Measurements from ENCODE around the gene GRAMD2B.
A peak's percentile ranks its signal among the peaks of the same experiment; 100 is the strongest.

The GRAMD2B gene

DNA sequence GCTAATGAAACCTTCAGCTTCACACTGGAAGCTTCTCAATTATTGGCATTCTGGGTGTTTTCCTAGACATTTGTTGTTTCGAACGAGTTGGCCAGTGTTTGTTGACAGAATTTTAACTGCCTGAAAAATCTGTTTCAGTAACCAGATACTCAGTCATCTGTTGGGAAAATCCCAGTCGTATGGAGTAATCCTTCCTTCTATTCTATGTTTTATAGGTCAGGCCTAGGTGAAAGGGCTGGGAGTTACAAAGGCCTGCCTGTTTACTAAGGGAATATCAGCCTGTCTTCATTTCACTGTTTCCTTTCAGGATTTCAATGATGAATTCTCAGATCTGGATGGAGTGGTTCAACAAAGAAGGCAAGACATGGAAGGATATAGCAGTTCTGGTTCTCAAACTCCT is 59.9 kb downstream of the GRAMD2B start:
- no peak for DNase-seq

DNA sequence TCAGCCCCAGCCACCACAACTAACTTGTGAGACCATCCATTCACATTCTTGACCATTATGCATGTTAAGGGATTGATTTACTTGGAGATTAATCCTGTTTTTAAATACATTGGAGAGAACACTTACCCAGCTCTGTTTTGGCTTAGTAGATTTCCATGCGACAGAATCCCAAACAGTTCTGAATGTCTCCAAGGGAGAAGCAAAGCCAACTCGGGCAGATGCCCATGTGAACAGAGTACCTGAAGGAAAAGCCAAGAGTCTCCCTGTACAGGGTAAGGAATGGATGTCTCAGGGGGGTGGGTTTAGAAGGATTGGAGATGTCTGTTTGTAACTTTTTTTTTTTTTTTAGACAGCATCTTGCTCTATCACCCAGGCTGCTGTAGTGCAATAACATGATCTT is 61.0 kb downstream of the GRAMD2B start:
- no peak for DNase-seq

DNA sequence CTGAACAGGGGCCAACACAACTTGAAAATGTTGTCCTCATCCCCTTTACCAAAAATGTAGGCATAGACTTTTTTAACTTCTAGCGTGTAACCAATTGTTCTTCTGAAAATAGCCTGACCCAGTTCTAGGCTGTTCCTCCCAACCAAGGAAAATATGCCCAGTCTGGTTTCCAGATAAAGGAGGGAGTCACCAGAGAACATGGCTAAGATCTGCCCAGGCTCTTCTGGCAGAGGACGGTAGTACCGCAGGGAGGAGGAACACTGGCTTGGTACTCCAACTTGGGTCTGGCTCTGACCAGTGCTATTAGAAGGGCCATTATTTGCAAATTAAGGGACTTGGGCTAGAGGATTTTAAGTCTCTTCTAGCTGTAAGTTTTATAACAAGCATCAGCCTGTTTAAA is 63.1 kb downstream of the GRAMD2B start:
- no peak for DNase-seq

DNA sequence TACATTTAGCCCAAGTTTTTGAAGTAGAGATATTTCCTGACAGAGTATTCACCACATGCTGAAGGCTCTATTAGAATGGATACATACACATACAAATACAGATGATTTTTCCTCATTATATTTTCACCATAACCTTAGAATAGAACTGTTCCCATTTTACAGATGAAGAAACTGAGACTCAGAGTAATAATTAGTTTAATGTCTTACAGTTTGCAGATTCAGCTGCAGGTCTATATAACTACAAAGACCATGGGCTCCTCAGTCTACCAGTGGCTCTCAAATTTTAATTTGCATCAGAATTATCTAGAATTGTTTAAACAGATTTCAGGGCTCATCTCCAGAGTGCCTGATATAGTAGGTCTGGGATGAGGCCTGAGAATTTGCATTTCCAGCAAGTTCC is 64.4 kb downstream of the GRAMD2B start:
- no peak for DNase-seq

DNA sequence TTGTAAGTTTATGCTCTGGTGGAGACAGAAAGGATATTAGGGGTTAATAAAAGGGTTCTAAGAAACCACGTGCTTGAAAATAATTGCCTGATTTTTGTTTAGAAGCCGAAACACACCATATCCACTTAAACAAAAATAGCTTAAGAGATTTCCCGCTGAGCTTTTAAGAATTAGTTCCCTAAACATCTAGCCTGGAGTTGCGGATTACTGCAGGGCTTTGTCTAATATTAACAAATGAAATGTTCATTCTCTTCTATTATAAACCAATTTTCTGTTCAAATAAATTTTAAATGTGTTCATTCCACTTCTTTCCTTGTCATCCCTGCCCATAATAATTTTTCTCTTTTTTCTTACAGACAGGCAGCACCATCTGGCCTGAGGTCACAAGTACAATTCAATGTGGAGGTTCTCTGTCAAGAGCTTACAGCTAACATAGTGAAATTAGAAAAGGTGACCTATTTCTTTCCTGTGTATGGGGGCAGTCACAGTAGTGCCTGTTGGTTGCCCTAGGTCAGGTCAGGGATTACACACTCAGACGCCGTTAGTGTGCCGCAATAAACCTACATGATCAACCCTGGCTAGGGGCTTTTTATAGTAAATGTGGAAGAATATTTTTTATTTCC is 65.3 kb downstream of the GRAMD2B start:
- DNase-seq: no peak

DNA sequence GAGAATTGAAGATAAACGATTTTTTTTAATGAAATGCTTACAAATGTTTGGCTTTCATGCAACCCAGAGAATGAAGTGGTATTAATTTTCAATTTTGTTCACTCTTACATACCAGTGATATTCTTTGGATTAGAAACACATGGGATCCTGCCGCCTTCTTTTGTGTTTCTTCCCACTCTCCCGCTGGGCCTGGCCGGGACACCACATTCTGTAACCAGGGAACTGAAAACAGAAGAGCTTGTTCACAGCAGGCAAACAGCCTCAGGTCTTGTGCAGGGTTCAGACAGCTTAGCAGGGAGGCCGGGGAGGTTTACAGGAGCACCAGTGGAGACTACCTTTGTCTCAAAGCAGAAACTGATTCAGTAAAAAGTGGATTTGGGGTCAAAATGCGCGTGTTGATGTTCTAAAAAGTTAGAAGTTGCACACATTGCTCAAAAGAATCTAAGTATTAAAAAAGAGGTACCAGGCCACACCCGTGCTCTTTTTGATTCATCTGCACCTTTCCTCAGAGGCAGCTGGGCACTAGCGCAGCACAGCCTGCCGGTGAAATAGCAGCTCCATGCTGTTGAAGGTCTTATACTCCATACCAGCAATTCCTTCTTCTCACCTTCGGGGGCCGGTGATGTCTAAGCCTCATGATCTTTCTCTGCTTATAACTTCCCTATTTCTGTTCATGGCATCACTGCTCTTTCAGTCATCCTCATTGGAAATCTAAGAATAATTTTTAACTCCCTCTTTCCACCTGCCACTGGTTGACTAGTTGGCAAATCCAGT is 67.1 kb downstream of the GRAMD2B start:
- DNase-seq: peak; percentile 31

DNA sequence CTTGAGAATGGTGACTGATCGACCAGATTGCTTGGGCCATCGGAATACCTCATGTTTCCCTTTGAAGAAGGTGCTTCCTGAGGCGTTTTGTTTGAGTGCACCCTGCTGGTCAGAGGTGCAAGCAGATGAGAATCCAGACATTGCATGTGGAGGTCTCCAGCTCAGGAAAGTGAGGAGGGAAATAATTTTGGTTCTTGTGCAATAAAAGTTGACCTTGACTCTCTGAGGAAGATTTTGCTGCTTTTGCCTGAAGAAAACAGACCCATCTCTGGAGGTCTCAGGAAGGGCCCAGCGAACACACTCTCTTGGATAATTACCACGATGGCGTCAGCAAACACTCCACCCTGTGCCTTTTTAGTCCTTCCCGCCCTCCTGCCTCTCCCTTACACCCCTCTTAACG is 69.7 kb downstream of the GRAMD2B start:
- DNase-seq: peak; percentile 7

DNA sequence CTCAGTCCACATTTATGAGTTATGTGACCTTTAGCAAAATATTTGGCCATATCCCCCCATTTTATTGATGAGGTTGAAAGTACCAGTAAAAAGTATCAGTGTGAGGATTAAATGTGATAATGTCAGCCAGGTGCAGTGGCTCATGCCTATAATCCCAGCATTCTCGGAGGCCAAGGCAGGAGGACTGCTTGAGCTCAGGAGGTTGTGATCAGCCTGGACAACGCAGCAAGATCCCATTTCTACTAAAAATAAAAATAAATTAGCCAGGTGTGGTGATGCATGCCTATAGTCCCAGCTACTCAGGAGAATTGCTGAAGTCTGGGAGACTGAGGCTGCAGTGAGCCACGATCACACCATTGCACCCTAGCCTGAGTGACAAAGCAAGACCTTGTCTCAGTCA is 71.2 kb downstream of the GRAMD2B start:
- DNase-seq: no peak

DNA sequence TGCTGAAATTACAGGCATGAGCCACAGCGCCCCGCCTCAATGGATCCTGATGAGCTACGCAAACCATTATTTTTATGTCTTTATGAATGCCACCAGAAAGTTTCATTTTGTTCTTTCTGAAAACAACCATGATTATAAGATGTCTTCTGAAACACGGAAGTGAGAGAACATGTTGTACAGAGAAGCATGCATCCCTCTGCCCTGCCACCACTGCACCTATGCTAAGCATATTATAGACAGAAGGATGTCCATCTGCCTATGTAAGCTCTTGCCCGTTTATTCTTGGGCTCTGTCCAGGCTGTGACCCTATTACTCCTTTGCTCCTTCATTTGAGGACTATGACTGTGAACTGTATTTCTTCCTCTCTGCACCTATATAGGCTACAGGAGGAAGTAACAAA is 74.3 kb downstream of the GRAMD2B start:
- DNase-seq: no peak

DNA sequence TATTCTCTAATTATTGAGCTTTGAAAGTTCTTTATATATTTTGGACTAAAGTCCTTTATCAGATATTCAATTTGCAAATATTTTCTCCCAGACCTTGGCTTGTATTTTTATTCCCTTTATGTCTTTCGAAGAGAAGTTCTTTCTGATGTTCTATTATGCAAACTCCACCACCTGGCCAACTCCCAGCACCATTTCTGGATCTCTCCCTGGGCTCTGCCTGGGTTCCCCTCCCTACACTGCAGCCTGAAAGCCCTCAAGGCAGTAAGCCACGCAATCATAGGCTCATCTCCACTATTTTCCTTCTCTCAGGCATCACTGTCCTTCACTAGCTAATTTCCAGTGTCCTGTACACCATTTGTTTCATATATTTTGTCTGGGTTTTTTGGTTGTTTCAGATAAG is 76.1 kb downstream of the GRAMD2B start:
- DNase-seq: no peak

DNA sequence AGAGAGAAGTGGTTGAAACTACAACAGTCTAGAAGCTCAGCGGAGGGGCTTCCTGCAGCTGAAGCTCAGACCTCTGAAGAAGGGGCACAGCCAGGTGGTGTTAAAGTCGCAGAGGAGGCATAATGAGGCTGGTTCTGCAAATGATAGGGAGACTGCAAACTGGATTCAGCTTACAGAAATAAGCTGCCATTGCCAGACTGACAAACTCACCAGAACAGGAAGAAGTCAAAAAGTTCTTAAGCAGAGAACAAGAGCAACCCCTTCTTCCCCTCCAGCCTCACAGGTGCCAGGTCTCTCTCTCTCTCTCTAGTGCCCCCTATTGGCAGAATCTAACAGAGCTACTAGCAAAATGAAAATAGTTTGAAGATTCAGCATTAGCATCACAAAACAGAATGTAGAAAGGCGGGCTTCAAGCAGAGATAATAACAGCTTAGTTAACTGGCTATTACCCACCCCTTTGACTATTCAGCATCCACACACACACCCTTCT is 76.7 kb downstream of the GRAMD2B start:
- peak; percentile 54 for DNase-seq

DNA sequence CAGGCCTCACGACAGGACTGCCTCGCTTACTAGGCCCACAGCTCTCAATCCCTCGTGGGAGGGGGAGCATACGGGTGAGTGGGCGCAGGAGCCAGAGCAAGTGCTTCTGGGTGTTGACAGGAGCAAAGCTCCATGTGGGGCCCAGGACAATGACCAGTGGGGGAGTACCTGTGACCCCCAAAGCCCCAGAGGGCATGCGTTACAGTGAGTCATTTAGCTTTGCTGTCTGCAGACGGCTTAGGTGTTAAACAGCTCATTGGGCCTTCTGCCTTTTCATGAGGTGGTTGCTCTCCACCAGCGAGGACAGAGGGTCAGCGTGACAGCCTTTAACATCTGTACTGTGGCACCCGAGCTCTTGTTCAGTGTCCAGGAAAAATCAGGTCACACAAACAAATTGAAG is 78.2 kb downstream of the GRAMD2B start:
- DNase-seq: no peak

DNA sequence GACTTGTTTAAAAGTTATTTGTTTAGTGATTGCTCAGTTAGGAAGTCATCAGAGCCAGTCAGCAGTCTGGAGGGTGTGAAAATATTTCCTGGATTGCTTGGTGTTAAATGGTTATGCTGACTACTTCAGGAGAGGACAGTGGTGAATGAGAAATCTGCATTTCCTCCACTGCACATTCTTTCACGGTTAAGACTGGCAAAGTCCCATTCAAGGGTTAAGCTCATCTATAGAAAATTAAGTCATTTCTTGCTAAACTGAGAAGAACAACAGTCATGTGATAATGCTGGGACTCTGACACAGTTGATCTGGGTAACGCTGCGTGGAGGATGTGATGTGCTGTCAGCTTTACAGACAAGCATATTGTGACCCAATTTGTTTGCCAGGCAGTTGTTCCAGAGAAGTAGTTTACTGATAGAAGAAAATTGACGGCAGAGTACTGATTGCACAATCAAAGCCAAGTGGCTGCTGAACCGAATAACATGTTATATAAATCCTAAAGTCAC is 80.4 kb downstream of the GRAMD2B start:
- no peak for DNase-seq

DNA sequence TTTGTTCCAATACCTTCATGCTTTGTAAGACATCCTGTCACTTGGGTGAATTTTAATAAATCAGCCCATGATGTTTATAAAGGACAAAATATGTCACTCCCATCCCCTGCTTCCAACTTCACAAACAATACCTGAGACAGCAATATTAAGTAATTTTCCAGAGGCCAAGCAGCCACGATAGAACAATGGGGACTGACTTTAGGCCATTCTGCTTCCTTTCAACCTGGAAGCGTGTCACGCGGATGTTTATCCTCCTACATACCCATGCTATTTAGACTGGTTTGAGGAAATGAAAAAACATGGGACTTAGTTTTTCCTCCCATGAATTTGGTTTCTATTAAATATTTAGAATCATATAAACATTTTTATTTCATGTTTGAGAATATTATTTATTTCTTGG is 82.9 kb downstream of the GRAMD2B start:
- no peak for DNase-seq

DNA sequence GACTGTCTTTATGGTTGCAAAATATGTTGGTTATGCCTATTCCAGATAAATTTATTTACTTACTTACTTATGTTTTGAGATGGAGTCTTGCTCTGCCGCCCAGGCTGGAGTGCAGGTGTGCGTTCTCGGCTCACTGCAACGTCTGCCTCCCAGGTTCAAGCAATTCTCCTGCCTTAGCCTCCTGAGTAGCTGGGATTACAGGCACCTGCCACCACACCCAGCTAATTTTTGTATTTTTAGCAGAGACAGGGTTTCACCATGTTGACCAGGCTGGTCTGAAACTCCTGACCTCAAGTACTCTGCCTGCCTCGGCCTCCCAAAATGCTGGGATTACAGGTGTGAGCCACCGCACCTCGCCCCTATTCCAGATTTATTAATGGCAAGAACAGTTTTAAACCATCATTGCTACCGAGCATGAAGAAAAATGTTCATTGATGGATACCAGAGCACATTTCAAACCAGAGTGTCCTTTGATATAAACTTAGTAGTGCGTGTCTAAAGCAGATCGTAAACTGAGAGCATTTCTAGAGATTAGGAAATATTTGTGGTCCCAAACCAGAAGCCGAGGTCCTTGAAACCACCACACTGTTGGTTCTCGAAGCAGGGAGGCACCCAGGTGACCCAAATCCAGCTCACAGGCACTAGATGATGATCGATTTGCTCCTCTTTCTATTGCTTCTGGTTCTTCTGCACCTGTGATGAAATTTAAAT is 85.2 kb downstream of the GRAMD2B start:
- DNase-seq: no peak

DNA sequence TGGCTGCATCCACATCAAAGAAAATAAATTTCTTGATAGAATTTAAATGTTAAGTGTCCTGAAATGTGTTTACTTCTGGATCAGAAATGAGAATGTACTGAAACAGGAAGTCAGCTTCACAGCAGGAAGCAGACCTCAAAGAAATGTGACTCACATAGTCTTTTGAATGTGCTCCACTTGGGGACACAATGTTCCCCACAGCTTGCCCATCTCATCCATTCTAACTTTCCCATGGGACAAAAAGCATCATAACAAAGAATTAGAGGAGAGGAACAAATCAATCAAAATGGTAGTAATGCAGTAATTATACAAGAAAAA is 85.7 kb downstream of the GRAMD2B start:
- no peak for DNase-seq

DNA sequence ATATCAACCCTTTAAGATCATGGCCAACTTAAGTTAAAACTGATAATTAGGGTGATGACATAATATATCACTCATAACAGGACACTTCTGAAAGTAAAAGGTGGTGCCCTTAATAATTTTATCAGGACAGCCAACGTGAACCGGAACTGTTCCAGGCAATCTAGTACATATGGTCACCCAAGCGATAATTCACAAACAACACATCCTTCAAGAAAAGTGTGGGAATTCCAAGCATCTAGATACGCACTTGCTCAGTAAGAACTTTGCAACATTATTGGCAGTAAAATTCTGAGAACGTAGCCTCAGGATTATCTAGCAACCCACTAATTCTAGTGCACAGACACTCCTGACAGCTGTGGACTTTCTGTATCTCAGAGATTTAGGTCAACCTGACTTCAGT is 86.1 kb downstream of the GRAMD2B start:
- DNase-seq: no peak

DNA sequence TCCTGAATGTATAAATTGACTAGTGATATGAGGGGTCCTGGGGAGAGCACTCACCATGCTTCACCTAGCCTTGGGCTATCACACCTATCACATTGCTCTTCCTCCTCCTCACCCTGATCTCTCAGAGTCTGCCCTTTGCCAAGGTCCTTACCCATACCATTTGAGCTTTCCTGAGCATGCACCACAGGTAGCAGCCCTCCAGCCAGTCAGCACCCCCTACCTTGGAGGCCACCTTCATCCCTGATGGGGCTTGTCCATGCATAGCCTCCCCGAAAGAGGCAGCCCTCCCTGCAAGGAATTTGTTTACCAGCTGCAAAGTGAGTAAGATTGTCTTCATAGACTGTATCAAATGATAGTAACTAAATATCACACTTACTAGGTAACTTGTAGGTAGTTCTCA is 88.8 kb downstream of the GRAMD2B start:
- DNase-seq: no peak

DNA sequence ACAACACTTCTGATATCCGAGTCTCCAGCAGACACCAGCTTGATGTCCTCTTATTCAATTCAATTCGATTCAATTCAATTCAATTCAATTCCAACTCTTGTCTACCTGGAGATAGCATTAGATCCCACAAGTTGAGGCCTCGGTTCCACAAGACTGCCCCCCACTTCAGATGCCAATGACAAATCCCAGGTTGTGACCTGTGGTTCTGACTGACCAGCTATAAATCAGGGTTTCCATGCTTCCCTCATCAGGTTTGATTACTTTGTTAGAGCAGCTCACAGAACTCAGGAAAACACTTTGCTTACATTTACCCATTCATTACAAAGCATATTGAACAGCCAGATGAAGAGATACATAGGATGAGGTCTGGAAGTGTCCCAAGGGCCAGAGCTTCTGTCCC is 89.2 kb downstream of the GRAMD2B start:
- no peak for DNase-seq

DNA sequence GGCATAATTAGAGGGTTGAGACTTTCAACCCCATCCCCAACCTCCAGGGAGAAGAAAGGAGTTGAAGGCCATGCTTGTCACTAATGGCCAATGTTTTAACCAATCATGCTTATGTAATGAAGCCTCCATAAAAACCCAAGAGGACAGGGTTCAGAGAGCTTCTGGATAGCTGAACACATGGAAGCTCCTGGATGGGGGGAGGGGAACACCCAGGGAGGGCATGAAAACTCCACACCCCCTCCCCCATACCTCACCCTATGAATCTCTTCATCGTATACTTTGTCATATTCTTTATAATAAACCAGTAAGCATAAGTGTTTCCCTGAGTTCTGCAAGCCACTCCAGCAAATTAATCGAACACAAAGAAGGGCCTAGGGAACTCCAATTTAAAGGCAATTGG is 90.1 kb downstream of the GRAMD2B start:
- no peak for DNase-seq

DNA sequence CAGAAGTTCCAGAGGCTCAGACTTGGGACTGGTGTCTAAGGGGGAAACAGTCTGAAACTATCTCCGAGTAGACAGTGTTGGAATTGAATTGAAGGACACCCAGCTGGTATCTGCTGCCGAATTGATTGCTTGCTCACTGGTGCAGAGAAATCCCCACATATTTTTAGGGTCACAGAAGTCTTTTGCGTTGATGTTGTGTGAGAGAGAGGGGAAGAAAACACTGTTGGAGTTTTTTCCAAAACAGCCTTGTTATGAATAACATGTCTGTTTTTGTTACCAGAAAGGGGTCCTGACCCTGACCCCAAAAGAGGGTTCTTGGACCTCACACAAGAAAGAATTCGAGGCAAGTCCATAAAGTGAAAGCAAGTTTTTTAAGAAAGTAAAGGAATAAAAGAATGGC is 90.5 kb downstream of the GRAMD2B start:
- DNase-seq: no peak

DNA sequence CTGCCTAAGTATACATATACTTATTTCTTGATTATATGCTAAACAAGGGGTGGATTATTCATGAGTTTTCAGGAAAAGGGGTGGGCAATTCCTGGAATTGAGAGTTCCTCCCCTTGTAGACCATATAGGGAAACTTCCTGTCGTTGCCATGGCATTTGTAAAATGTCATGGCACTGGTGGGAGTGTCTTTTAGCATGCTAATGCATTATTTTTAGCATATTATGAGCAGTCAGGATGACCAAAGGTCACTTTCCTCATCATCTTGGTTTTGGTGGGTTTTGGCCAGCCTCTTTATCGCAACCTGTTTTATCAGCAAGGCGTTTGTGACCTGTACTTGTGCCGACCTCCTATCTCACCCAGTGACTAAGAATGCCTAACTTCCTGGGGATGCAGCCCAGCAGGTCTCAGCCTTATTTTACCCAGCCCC is 90.9 kb downstream of the GRAMD2B start:
- no peak for DNase-seq

DNA sequence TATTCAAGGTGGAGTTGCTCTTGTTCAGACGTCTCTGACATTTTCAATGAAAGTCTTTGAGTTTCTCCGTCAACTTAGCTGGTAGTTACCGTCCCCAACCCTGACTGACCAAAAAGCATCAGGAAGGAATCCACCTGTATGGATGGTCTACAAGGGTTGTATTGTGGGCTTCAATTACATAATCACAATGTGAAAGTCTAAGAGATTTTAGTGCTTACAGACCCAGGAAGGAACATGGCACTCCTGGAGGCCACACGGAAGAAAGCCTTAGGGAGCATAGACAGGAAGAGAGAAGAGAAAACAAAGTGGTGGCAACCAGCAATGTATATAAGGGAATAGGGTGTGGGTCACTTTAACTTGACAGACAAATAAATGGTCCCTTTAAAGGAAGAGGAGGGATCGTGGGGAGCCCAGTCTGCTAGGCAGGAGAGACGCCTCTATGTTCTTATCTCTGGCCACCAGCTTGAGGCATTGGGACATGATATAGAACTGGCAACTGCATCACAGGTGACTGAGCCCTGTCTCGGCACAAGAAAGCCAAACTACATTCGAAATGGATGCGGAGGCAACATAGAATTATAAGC is 91.4 kb downstream of the GRAMD2B start:
- DNase-seq: no peak

DNA sequence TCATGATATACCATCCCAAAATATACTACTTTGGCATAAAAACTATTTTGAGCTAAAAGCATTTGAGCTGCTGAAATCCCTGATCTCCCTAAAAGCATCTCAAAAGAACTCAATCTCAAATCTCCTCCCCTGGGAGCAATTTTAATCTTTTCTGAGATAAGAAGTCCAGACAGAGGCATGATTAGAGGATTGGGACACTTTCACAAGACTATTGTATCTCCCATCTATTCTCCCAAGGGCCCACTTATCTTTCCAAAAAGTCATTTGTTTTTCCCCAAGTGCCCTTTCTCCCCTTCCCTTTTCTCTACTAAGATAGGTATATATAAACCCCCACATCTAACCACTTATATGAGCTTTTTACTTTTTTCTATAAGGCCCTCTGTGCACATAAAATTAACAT is 92.1 kb downstream of the GRAMD2B start:
- DNase-seq: no peak

Measured in COR-L47 (cell line).